HG02938 (cell line): ENCODE results near the gene CISD3.

Experiments
- ATAC-seq: cut with Tn5 transposase; IDR thresholded peaks from one replicate; pipeline ENCODE4 v1.9.1; 2021; ENCODE audit warnings: mild to moderate bottlenecking, moderate library complexity; ENCODE audit not compliant: unreplicated experiment

The CISD3 gene, protein sequence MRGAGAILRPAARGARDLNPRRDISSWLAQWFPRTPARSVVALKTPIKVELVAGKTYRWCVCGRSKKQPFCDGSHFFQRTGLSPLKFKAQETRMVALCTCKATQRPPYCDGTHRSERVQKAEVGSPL

DNA sequence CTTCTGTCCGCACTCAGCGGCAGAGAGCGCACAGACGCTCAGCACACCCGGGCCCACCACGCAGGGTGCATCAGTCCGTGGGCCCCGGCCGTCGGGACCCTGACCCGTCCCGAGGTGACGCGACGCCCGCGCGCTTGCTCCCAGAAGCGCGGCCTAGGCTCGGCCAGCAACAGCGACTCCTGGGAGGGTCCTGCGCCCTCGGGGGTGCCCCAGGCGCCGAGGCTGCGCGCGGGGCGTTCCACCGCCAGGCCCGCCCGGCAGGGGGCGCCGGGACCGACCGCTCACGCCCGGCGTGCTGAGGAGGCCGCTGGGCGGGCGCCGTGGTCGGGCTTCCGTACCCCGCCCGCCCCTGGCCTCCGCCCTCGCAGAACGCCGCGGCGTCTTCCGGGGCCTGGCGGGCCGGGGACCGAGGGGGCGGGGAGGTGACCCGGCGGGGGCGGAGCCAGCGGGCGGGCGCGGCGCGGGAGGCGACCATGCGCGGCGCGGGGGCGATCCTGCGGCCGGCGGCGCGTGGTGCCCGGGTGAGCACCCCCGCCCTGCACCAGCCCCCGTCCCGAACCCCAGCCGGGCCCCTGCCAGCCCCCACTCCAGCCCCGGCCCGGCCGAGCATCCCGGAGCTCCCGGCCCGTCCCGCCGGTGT is at the start of gene CISD3:
TSS of gene CISD3 (plus strand) at position 456 of the 640 bp plus-strand sequence. CDS start at position 474, 18 bp downstream.
- peak; percentile 50 for ATAC-seq

DNA sequence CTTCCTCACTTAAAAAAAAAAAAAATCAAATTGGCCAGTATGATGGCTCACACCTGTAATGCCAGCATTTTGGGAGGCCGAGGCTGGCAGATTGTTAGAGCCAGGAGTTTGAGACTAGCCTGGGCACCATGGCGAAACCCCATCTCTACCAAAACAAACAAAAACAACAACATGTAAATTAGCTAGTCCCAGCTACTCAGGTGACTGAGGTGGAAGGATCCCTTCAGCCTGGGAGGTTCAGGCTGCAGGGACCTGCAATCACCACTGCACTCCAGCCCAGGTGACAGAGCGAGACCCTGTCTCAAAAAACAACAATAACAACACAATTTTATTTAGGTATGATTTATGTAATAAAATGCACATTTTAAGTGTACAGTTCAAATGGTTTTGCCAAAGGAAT is 49.0 kb upstream of the CISD3 start:
- ATAC-seq = no peak

DNA sequence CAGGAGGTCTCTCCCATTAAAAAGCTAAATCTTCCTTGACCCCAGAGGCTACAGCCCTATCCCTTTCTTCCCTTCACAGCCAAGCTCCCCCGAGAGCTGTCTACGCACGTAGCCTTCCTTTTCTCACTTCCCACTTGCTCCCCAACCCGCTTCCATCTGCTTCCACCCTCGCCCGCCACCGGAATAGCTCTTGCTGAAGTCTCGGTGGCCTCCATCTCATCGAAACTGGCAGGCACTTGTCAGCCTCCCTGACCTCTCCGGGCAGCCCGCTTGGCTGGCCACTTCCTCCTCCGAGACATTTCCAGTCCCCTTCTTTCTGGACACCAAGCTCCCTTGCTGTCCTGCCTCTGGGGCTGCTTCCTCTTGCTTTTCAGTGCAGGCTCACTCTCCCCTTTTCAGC is 44.6 kb upstream of the CISD3 start:
- ATAC-seq = no peak

DNA sequence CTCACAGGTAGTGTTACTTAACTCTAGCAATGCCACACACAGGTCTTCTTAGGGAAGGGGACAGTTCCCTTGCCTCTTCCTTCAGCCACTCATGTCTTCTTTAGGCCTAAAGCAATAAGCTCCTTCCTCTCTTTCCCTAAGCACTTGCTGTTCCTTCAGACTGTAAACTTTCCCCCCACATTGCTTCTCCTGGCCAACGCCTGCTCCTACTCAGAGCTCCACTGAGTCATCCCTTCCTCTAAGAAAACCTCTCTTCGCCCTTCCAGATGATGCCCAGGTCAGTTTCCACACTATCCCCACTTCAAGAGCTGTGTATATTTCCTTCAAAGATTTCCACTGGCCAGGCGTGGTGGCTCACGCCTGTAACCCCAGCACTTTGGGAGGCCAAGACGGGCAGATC is 42.9 kb upstream of the CISD3 start:
- ATAC-seq = no peak

DNA sequence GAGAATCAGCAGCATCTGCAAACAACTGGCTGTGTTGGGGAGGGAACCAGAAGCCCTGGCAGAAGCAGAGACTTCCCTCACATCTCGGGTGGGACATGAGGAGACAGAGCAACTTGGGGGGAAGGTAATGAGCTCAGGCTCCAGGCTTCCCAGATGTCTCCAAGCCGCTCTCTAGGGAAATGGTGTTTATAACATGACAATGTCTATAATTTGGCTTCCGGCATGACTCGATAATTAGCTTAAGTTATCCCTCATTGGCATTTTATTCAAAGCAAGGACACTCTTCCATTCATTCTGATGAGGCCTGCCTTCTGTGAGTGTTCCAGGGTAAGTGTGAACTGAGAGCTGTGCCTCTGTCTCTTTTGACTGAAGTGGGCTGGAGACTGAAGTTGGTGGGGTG is 39.8 kb upstream of the CISD3 start:
- ATAC-seq = no peak

DNA sequence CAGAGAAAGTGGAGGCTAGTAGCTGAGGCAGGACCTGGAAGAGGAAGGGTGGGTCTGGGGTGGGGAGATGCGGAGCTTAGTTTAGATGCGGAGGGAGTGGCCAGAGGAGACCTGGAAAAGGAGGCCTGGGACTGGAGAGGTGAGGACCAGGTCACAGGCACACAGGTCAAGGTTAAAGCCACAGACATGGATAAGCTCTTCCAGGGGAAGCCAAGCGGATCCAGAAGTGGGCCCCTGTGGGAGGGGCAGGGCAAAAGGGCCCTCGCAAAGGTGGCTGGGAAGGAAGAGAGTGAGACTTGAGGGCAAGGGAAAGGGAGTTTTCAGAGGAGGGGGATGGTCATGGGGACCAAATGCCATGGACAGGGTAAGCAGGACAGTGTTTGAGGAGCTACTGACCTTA is 39.0 kb upstream of the CISD3 start:
- no peak for ATAC-seq

DNA sequence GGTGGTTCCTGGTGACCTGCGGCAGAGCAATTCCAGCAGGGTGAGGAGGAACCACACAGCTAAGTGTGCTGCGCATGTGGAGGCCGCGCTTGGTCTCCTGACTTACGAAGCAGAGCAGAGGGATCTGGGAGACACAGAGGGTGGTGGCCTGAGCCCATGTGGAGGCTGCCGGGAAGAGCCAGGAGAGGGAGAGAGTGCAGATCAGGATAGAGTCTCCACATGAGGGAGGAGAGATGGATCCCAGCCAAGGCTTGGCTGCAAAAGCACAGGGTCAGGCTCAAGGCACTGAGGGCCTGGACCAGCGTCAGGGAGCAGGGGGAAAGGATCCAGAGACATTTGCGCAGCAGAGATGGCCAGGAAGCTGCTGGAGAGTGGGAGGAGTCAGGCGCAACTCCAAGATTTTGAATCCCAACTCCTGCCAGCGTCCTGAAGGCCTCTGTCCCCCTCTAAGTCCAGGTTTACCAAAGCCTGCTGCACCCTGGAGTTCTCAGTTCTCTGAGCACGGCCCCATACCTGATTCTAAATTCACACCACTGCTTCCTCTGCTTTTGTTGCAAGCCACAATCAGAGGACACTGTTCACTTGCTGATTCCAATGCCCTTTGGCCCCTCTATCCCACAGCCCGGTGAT is 36.3 kb upstream of the CISD3 start:
- ATAC-seq = no peak

DNA sequence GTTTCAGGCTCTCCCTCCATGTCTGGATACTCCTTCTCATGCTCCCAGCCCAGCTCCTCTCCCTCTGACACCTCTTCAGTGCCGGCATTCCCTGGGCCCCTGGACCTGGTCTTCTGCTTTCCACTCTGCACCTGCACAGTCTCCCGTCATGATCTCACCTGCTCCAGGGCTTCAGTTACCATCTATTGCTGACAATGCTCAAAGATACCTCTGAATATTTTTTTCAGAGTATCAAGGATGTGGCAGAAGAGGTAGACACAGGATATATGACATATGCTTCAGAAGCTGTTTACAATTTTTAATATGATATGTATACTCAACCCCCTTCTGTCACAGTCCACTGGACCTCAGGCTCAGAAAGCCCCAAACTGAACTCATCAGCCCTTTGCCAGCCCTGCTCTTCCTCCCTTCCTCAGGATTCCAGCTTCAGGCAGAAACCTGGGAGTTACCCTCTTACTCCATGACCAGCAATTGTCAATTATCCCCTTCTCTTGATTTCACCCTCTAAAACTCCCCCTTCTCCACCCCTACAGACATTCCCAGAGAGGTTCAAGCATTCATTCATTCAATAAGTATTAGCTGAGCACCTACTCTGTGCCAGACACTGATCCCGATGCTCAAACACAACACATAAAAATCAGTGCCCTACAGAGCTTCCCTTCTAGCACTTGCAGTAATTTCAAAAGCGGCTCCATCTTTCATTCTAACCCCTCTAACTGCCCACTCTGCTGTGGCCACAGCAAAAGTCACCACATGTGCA is 32.9 kb upstream of the CISD3 start:
- no peak for ATAC-seq

DNA sequence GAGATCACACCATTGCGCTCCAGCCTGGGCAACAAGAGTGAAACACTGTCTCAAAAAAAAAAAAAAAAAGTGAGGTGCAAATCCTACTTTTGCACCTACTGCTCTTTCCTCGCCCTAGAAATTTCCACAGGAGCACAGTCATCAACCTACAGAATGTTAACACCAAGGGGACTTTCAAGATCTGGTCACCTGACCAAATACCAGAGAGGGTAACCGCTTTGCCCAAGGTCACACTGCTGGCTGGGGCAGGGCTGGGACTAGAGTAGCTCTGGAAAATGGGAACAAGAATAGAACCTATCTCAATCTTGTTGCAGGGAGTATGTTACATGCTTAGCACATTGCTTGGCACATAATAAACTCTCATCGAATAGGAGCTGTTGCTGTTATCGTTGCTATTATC is 31.4 kb upstream of the CISD3 start:
- no peak for ATAC-seq

DNA sequence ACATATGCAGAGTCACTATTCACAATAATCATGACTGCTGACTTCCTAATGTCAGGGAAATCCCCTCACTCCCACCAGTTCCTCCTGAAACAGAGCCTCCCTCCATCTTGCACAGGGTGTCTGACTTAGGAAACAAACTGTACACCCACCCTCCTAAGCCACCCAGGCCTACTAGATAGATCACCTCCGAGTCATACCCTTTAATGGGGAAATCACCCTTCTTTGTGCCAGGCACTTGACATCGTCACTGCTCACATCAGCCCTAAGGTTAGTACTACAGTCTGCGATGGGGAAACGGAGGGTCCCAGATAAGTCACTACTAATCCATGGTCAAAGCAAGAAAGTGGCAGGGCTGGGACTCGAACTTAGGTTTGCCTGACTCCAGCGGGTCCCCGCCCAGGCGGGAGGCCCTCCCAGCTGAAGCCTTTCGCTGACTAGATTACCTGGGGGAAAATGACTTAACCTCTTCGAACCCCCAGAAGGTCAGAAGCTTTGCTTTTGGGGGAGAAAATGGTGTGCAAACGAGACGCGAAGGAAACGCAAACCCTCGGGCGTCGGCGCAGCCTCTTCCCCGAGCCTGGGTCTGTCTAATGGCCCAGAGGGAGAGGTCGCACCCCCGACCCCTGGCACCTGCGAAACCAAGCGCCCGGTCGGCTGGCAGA is 28.5 kb upstream of the CISD3 start:
- ATAC-seq = no peak

DNA sequence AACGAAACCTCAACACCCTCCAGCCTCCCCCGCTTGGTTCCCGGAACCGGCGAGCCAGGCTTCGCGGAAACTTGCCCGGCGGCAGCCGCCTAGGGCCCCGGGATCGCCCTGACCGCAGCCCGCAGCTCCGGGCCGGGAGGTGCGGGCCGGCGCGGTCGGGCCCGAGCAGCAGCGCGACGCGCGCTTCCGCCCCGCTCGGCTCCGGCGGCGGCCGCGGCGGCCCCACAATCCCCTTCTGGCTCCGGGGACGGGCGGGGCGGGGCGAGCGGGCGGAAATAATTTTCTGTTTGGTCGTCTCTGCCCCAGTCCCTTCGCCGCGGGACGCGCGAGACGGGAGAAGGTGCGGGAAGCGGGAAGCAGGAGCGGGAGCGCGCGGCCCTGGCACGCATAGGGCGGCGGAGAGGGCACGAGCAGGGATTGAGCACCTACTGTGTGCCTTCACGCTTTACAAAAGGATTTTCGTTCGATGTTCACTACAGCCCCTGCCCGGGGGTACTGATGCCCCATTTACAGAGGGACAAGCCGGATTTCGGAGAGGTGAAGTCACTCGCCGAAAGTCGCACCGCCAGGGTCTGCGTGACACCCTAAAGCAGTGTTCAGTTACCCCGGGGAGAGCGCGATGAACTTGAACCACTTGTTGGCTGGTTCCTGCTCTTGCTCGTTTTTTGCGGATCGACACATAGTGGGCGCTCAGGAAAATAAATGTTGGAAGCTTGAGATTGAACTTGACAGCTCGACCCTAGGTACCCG is 27.8 kb upstream of the CISD3 start:
- no peak for ATAC-seq

DNA sequence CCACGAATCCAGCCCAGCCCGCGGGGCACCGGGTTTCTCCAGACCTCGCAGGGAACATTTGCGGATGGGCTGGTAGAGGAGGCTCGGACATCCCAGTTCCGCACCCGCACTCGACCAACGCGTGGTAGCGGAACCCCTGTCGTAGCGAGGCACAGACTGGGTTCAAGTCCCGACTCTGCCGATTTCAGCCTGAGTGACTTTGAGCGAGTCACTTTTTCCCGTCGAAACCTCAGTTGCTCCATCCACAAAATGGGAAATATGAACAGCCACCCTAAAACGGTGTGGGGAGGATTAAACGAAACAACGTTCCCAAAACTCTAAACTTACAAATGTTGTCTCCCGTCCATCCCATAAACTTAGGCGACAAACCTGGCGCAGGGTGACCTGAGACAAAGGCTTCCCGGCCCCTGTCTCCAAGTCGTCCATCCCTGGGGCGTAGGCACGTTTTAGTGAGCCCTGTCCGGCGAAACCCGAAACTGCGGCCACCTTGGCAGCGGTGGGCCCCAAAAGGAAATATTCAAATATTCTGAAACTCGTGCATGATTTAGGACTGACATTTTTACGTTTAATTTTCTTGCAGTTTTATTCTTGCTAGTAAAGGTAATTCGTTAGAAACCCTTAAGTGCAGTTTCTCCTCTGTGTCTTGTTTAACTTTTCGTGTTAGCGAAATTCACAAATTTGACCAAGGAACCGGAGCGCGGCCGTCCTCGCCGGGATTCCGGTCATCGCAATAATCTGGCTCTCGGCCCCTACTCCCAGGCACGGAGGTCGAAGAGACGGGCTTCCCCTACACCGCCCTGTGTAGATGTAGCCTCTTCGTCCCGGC is 27.0 kb upstream of the CISD3 start:
- no peak for ATAC-seq

DNA sequence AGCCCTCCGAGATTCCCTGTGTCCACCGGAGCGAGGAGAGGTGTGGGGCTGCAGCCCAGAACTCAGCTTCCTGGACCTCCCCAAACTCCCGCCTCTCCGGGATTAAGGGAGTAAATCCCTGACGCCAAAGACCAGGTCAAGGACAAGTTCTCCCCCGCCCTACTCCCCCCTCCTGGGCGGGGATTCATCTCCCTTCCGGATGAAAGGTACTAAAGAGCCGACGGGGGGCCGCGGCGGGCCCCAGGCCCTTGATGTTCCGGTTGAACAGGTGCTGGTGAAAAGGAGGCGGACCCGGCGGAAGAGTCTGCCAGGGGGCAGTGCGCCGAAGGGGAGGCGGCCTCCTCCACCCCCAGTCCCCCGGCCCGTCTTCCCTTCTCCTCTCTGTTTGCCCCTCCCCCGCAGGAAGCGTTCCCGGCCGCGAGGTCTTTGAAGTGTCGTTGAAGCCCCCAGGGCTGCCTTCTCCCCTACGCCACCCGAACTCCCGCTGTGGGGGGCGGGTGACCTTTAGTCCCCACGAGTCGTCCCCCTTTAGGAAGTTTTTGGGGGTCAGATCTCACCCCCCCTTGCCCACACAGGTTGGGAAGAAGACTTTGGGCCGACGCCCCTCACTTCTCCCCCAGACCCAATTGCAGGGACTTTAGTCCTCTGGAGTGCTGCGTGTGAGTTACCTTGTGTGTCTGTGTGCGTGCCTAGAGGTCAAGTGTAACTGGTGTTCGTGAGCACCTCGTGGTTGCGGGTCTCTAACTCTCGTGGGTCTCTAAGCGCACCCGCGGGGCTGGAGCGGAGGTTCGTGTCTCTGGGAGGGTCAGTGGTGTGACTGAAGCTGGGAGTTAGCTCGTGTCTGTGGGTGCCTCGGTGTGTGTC is 26.2 kb upstream of the CISD3 start:
- ATAC-seq = no peak

DNA sequence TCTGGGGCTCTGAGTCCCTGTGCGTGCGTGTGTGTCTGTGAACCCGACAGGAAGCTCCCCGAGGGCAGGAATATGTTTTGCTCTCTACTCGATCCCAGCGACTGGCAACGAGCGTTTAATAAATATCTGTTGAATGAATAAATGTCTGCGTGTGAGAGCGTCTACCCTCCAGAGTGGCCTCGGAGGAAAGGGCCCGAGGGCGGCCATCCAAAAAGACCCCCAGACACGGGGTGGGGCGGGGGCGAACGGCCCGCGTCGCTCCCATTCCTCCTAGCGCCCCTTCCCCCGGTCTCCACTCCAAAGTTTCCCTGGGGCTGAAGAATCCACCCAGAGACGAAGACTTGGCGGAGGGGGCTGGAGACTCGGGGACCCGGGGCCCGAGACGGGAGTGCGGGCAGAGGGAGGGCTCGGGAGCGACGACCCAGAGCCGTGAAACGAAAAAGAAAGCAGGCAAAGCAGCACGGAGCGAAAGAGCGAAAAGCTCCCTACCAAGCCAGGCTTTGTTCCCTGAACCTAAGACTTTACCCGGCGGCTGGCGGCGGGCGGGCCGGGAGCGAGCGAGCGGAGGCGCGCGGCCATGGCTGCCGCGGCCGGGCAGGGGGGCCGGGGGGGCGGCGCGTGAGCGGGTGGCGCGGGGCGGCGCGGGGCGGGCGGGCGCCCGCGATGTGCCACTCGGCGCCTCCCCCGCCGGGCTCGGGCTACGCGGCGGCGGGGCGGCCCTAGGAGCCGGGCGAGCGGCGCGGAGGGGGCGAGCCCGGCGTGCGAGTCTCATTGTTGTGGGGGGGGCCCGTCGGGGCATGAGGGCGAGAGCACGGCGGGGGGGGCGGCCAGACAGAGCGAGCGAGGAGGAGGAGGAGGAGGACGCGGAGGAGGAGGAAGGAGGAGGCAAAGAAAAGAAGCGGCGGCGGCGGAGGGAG is 25.3 kb upstream of the CISD3 start, which contains the start of gene MLLT6:
TSS of gene MLLT6 (plus strand) at position 668 of the 917 bp plus-strand sequence. CDS start 360 bp downstream, outside the sequence.
- ATAC-seq = no peak

DNA sequence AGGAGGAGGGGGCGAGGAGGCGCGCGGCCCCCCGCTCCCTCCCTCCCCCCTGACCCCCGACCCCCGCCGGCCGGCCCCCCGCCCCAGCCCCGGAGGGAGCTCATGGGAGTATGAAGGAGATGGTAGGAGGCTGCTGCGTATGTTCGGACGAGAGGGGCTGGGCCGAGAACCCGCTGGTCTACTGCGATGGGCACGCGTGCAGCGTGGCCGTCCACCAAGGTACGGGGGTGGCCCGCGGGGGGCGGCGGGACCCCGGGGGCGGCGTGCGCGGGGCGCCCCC is 24.7 kb upstream of the CISD3 start:
- ATAC-seq = no peak

DNA sequence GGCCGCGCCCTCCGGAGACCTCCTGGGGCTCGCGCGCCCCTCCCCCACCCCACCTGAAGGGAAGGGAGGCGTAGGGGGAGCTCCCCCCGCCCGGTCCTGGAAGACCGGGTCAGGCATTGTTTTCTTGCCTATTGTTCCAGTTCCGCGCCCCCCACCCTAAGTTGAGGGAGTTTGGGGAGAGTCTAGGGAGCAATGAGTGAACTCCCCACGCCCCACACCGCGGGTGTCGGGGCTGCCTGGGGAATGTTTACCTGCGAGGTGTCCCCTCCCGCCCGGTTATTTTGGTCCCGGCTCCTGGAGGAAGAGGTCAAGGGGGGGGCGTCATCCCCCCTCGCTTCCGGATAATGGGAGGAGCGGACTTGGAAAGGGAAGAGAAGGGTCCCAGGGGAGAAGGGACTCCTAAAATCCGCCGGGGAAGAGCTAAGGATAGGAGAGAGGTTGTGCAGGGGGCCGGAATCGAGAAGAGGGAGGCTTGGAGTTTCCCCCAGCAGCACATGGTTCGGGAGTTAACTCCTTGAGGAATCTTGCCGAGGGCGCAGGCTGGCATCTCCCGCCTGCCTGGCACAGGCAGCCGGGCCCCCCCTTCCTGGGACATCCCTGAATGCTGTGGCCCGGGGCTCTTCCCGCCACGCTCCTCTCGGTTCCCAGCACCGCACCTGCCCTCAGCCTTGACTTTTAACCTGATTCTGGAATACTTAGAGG is 24.2 kb upstream of the CISD3 start:
- ATAC-seq = no peak

DNA sequence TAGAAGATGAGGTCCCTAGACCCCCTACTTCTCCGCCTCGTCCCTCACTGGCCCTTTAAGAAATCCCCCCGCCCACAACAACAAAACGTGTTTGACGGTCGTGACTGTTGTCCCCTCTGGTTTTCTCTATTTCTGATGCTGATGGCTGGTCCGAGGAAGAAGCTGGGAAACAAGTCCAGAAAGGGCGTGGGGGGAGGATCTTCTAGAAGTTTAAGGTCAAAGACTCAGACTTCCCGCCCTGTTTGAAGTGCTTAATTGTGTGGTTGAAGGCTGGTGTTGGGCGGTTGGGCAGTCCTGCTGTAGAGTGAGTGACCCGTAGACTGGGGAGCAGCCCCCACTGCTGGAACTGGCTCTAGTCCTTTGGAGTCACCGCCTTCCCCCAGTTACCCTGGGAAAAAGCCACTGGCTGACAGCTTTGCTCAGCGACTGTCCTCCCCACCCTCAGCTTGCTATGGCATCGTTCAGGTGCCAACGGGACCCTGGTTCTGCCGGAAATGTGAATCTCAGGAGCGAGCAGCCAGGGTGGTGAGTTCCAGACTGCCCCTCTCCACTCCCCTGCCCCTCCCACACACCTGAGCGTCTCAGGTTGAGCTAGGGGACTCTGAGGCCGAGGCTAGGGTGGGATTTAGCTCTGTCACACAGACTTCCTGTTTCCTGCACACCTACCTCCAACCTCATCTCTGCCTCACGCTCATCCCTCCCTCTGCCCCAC is 23.5 kb upstream of the CISD3 start:
- ATAC-seq = no peak
